HG03108 (cell line): ENCODE results near the gene SMCO2.

Experiments used
- ATAC-seq: cut with Tn5 transposase; IDR thresholded peaks from one replicate; pipeline ENCODE4 v1.9.1; 2021; ENCODE audit warnings: moderate library complexity; ENCODE audit not compliant: unreplicated experiment

SMCO2 gene

GRCh38 chr12:27498149-27498548, 51.6 kb downstream of the SMCO2 start:
- no peak for ATAC-seq

- no peak for ATAC-seq
These were observed 52.2 kb downstream of the SMCO2 start for GRCh38 chr12:27498761-27499160.

GRCh38 chr12:27499377-27499776, 52.8 kb downstream of the SMCO2 start:
- ATAC-seq, result no peak

- ATAC-seq, result no peak
These were observed 54.0 kb downstream of the SMCO2 start for GRCh38 chr12:27500546-27500945.

GRCh38 chr12:27502021-27502435, 55.5 kb downstream of the SMCO2 start:
- no peak for ATAC-seq

- ATAC-seq, result no peak
These were observed 58.0 kb downstream of the SMCO2 start for GRCh38 chr12:27504507-27504906.

- ATAC-seq, result no peak
These were observed 58.6 kb downstream of the SMCO2 start for GRCh38 chr12:27505109-27505508.

GRCh38 chr12:27505761-27506160, 59.2 kb downstream of the SMCO2 start:
- no peak for ATAC-seq

GRCh38 chr12:27506645-27507189, 60.2 kb downstream of the SMCO2 start:
- ATAC-seq, result no peak

- no peak for ATAC-seq
These were observed 62.3 kb downstream of the SMCO2 start for GRCh38 chr12:27508736-27509431.

GRCh38 chr12:27511031-27511722, 64.6 kb downstream of the SMCO2 start:
- no peak for ATAC-seq

GRCh38 chr12:27511723-27512045, 65.1 kb downstream of the SMCO2 start:
- ATAC-seq, result no peak

GRCh38 chr12:27513155-27513824, 66.8 kb downstream of the SMCO2 start:
- ATAC-seq, result no peak

- no peak for ATAC-seq
These were observed 69.1 kb downstream of the SMCO2 start for GRCh38 chr12:27515671-27516070.

- no peak for ATAC-seq
These were observed 70.1 kb downstream of the SMCO2 start for GRCh38 chr12:27516625-27517024.

- ATAC-seq, result no peak
These were observed 71.0 kb downstream of the SMCO2 start for GRCh38 chr12:27517546-27517945.

GRCh38 chr12:27517961-27518665, 71.6 kb downstream of the SMCO2 start:
- no peak for ATAC-seq

GRCh38 chr12:27521066-27521465, 74.5 kb downstream of the SMCO2 start:
- ATAC-seq, result no peak

- ATAC-seq, result no peak
These were observed 75.4 kb downstream of the SMCO2 start for GRCh38 chr12:27521981-27522380.

GRCh38 chr12:27523305-27523641, 76.7 kb downstream of the SMCO2 start:
- ATAC-seq, result no peak
